NCI-H524 (cell line): ENCODE results near the gene FAM120A.

Source experiments
- DNase-seq, 2 experiments: peaks; one replicate each; lab custom pipeline; 2025; lab: John Stamatoyannopoulos, UW

The FAM120A gene

DNA sequence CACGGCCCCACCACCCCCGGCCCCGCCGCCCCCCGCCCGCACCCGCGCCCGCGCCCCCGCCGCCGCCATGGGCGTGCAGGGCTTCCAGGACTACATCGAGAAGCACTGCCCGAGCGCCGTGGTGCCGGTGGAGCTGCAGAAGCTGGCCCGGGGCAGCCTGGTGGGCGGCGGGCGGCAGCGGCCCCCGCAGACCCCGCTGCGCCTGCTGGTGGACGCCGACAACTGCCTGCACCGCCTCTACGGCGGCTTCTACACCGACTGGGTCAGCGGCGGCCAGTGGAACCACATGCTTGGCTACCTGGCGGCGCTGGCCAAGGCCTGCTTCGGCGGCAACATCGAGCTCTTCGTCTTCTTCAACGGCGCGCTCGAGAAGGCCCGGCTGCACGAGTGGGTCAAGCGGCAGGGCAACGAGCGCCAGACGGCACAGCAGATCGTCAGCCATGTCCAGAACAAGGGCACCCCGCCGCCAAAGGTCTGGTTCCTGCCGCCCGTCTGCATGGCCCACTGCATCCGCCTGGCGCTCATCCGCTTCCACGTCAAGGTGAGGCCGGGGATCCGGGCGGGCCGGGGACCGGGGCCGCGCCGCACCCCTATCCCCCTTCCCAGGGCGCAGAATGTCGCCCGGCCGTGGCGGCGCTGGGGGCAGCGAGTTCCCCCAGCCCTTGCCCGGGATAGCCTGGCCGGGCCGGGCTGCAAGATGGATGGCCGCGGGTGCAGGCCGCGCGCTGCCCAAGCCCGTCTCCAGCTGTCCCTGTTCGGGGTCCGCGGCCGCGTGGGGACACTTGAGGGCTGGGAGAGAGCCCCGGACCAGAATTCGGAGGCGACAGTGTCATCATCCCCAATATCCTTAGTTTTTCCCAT lies 594 bp downstream of the FAM120A start:
- peak in 1 of 2 experiments; percentile 53 for DNase-seq

DNA sequence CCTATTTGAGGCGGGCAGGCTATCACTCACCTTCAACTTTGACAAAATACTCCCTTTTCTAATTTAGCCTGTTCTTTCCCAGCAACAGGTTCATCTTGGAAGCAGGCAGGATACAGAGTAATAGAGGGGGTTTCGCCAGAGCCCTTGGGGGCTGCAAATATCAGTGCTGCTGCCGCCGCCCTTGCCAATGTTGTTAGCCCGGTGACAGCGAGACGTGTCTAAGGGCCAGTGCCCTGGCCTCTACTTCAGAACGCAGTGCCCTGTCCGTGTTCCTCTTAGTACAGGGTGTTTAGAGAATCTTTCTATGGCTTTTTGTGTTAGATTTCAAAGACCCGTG lies 1.2 kb downstream of the FAM120A start:
- no peak for DNase-seq

GRCh38 chr9:93453047-93453914 lies 1.8 kb downstream of the FAM120A start, which contains the start of gene FAM120AOS:
Gene FAM120AOS, minus strand, starts transcription at chr9:93453581. Its CDS starts 872 bp downstream, at chr9:93452709.
- peak; percentile 96 to 97 for DNase-seq

GRCh38 chr9:93456022-93456421 lies 4.5 kb downstream of the FAM120A start:
- DNase-seq, result no peak

GRCh38 chr9:93456504-93456903 lies 5.0 kb downstream of the FAM120A start:
- DNase-seq, result no peak

DNA sequence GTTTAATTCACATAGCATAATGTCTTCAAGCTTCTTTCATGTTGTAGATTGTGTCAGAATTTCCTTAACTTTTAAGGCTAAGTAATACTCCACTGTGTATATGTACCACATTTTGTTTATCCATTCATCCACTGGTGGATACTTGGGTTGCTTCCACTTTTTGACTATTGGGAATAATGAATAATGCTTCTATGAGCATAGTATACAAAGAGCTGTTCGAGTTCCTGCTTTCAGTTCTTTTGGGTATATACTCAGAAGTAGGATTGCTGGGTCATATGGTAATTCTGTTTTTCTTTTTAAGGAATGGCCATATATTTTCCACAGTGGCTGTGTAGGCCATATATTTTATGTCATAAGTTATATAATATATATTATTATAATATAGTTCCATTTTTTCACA lies 5.5 kb downstream of the FAM120A start:
- DNase-seq, result no peak

GRCh38 chr9:93458712-93459111 lies 7.2 kb downstream of the FAM120A start:
- no peak for DNase-seq

DNA sequence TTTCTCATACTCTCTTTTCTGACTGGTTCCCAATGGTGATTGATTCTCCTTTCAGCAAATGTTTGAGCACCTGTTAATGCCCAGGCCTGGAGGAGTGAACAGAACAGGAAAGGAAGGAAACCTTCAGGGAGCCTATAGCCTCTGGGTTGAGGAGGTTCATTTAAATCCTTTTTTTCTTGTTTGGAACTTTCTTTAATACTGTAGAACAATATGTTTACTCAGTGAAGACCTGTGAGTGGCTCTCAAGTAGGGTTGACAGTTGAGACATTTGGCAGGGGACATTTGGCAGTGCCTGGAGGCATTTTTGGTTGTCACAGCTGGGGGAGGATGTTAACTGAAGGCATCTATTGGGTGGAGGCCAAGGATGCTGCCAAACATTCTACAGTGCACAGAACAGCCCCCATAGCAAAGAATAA lies 8.0 kb downstream of the FAM120A start:
- DNase-seq, result no peak

DNA sequence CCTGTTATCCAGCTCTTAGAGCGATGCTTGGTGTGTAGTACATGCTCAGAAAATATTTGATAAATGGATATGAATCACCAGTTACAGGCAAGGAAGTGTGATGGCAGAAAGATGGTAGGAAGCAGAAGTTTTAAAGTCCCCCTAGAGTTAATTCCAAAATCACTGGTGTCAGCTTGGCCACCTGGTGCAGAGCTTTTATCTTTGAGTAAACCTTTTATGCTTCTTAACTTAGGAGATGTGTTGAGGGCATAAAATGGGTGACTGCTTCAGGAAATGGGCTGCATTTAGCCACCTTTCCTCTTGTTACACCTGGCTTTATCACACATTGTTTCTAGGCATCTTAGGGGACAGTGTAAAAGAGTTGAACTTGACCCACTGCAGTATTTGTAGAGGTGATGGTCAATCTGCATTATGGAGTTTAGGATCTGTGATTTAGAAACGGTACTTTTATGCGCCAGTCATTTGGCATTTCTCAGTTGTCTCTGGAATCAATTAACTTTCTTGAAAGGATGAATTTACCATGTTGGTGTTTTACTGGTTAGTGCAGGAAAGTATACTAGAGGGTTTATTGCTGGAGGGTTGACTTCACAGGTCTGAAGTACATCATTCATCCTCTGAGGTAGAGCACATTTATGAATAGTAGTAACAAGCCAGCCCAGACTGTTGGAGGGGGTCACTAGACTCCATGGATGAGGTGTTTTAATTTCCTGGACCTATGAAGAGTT lies 9.4 kb downstream of the FAM120A start:
- no peak for DNase-seq

DNA sequence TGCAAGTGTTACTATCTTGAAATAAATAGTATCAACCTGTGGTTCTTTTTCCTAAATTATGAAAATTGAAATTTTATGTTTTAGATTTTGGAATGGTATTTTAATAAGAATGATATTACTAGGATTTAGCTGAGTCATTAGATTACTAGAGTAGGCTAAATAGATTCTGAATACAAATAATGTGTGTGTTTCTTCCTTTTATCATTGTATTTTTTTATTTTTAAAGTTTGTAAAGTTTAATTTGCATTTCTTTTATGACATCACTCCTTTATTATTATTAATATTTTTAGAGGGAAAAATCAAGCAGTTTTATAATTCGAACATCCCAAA lies 9.9 kb downstream of the FAM120A start:
- DNase-seq, result no peak

- no peak for DNase-seq
Observed at GRCh38 chr9:93461821-93462220, 10.3 kb downstream of the FAM120A start.

GRCh38 chr9:93463638-93464248 lies 12.3 kb downstream of the FAM120A start:
- DNase-seq, result no peak

DNA sequence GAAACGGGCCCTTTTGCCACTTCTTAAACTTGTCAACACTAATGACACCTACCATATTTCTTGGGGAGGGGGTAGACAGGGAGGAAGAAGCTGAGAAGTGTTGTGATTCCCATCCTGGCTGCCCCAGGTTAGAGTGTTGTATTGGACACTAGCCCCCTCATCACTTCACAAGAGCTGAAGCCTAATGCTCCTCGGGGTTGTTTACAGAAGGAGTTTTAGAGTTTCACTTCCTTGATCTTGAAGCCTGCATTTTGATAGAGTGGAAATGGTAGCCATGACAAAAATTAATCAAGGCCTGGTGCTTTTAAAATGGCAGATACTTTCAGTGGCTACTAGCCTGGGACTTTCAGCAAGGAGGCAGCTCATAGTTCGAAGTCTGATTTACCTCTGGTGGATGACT lies 12.9 kb downstream of the FAM120A start:
- no peak for DNase-seq

DNA sequence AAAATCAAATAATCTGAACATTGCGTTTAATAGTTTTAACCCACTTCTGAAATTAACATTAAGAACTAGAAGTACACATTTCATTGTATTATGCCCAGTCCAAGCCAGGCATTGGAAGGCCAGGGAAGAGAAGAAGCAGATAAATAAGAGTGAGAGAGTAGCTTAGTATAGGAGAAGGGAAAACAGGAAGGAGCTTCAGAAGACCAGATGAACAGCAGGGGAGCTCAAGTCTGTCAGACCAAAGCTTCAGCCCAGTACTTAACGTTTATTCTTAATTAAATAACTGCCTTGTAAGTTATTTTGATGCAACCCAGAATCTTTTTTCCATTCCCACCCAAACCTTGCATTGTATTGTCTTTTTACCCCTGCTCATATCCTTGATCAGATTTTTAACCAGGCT lies 13.4 kb downstream of the FAM120A start:
- no peak for DNase-seq

DNA sequence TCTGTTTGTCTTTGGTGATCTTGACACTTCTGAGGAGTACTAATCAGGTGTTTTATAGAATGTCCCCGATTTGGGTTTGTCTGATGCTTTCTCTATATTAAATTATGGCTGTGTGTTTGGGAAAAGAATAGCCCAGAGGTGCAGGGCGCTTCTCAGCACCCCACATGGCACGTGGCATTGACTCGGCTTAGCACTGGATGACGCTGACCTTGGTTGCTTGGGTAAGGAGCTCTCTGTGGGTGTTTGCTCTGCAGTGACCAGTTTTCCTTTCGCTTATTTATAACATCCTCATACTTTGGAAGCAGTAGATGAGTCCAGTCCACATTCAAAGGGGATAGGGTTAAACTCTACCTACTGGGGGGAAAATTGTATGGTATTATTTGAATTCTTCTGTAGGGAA lies 14.4 kb downstream of the FAM120A start:
- no peak for DNase-seq

DNA sequence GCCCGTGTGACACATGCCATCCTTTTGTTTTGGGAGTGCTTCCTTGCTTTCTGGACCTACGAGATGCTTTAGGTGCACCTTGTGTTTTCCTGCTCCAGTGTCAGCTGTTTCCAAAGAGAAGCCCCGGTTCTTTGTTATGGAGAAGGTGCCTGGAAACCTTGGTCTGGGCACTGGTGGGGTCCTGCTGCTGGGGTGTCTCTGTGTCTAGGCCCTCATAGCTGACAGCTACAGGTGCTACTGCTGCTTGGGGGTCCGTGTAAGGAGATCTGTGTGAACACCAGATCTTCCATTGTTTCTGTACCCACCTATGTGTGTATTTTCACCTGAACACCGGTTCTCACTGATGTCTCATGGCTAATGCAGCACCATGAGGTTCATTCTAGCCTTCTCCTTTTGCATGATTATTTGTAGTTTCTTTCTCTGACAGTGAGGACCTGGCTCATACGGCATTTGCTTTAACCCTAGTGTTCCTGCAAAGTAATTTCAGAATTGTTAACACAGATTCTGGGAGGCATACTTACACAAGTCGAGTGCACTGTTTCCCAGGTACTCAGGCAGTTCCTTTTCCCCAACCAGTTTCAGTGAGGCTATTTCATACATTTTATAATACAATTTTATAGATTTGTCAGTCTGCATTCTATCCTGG lies 15.1 kb downstream of the FAM120A start:
- DNase-seq, result no peak

DNA sequence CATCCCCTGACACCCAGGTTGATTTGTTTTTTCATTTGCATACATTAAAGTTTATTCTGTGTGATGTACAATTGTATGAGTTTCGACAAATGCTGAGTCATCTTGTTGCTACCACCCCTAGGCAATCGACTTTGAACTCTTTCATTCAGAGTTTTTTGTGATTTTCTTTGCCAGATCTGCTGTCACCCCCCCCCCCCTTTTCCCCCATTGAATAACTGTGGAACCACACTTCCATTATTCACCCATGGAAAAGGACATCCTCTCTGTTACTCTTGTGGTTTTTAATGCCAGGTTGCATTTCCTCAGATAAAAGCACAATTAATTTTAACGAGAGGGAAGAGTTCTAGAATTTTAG lies 15.6 kb downstream of the FAM120A start:
- no peak for DNase-seq

- DNase-seq, result no peak
Observed at GRCh38 chr9:93467462-93467861, 16.0 kb downstream of the FAM120A start.

GRCh38 chr9:93468763-93469456 lies 17.4 kb downstream of the FAM120A start:
- DNase-seq, result no peak

- DNase-seq, result no peak
Observed at GRCh38 chr9:93470391-93470790, 18.9 kb downstream of the FAM120A start.

DNA sequence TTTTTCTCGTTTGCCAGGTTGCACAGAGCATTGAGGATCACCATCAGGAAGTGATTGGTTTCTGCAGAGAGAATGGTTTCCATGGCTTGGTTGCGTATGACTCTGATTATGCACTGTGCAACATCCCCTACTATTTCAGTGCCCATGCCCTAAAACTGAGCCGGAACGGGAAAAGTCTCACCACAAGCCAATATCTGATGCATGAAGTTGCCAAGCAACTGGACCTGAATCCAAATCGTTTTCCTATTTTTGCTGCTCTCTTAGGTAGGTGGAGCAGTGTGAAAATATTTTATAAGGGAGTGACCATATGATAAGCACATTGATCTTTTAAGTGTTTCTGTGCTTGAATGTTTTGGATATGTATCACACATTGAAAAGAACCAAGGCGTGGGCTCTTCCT lies 19.6 kb downstream of the FAM120A start:
- DNase-seq, result no peak
